ENCODE results near the gene OR51B6. TPM values are rescaled to one million over a fixed set of nuclear protein-coding genes. Genes with fewer than 3 reads are reported as not detected.

OR51B6 gene
- total RNA-seq, 2 donors from 2014 or later, result 0.29 TPM; not detected in 1

- H3K36me3 ChIP-seq (ENCODE audit: control insufficient read depth, insufficient read depth, low read length), result no peaks in the 10 kb centered on the region
- TF ChIP-seq CTCF (conservative IDR thresholded peaks at IDR 0.05), result peak; percentile 92
- H3K4me1 ChIP-seq (ENCODE audit: control insufficient read depth, insufficient read depth, low read length), result peaks cover 7% of the 10 kb centered on the region
- WGBS, 2 experiments (ENCODE audit: insufficient coverage in 1 of 2, insufficient read length in 1 of 2), result 81 to 83% methylated on average over 4 of the region's 4 CpGs
- no peak overlapping the region for H3K27ac ChIP-seq (ENCODE audit: low read depth, low read length)
- H3K36me3 Mint-ChIP-seq (ENCODE audit: low read depth), result peaks cover 2% of the 10 kb centered on the region
- H3K4me3 ChIP-seq (ENCODE audit: low read length), result no peak overlapping the region
- H3K9ac ChIP-seq (ENCODE audit: extremely low read depth, low read length, poor library complexity, severe bottlenecking), result no peak overlapping the region
- peaks cover 17% of the 10 kb centered on the region for H3K9me3 Mint-ChIP-seq
- no peaks in the 10 kb centered on the region for H3K27me3 Mint-ChIP-seq (ENCODE audit: insufficient read depth)
- no peaks in the 10 kb centered on the region for H3K9me3 ChIP-seq (ENCODE audit: control insufficient read depth, low read length)
- peaks cover 30% of the 10 kb centered on the region for H3K4me1 Mint-ChIP-seq
- H3K27me3 ChIP-seq (ENCODE audit: control insufficient read depth, insufficient read depth, low read length, poor library complexity, severe bottlenecking), result no peaks in the 10 kb centered on the region
- no peak overlapping the region for H3K4me3 Mint-ChIP-seq
- peak; percentile 87 for DNase-seq
- H3K27ac Mint-ChIP-seq, result no peak overlapping the region
These were observed 29.5 kb downstream of the OR51B6 start for GRCh38 chr11:5380740-5381342.

- 61 to 83% methylated on average over 1 of the region's 1 CpG for WGBS, 2 experiments (ENCODE audit: insufficient coverage in 1 of 2, insufficient read length in 1 of 2)
- peak; percentile 68 for DNase-seq
- H3K9ac ChIP-seq (ENCODE audit: extremely low read depth, low read length, poor library complexity, severe bottlenecking), result peak within 1 kb of the TSS; percentile 44
These were observed 32.3 kb downstream of the OR51B6 start, which contains the start of gene OR51M1 for GRCh38 chr11:5383576-5383975. Gene OR51M1, plus strand, starts transcription at chr11:5383812. Its CDS starts 5,587 bp downstream, at chr11:5389399.

GRCh38 chr11:5384335-5384734 is 33.0 kb downstream of the OR51B6 start:
- Mint-ChIP-seq H3K27me3 (ENCODE audit: insufficient read depth) (no peaks in the 10 kb centered on the region), H3K4me1 (peaks cover 30% of the 10 kb centered on the region), H3K27ac (peak overlapping the region; percentile 86), H3K4me3 (peak overlapping the region; percentile 33), H3K9me3 (peaks cover 3% of the 10 kb centered on the region), H3K36me3 (ENCODE audit: low read depth) (no peaks in the 10 kb centered on the region)
- DNase-seq, result no peak
- WGBS, 2 experiments (ENCODE audit: insufficient coverage in 1 of 2, insufficient read length in 1 of 2), result 78 to 90% methylated on average over 2 of the region's 2 CpGs
- TF ChIP-seq CTCF (conservative IDR thresholded peaks at IDR 0.05), result peak; percentile 34
- Histone ChIP-seq H3K27me3 (ENCODE audit: control insufficient read depth, insufficient read depth, low read length, poor library complexity, severe bottlenecking) (no peaks in the 10 kb centered on the region), H3K4me1 (ENCODE audit: control insufficient read depth, insufficient read depth, low read length) (peaks cover 7% of the 10 kb centered on the region), H3K27ac (ENCODE audit: low read depth, low read length) (no peak overlapping the region), H3K36me3 (ENCODE audit: control insufficient read depth, insufficient read depth, low read length) (no peaks in the 10 kb centered on the region), H3K4me3 (ENCODE audit: low read length) (no peak overlapping the region), H3K9ac (ENCODE audit: extremely low read depth, low read length, poor library complexity, severe bottlenecking) (peak overlapping the region; percentile 44), H3K9me3 (ENCODE audit: control insufficient read depth, low read length) (no peaks in the 10 kb centered on the region)

More at GRCh38 chr11:5383576-5383975, 32.3 kb downstream of the OR51B6 start, which contains the start of gene OR51M1:
- no peaks in the 10 kb centered on the region for H3K9me3 ChIP-seq (ENCODE audit: control insufficient read depth, low read length)
- Mint-ChIP-seq H3K27ac (peak within 1 kb of the TSS; percentile 86), H3K9me3 (peaks cover 3% of the 10 kb centered on the region), H3K4me1 (peaks cover 30% of the 10 kb centered on the region), H3K27me3 (ENCODE audit: insufficient read depth) (no peaks in the 10 kb centered on the region), H3K36me3 (ENCODE audit: low read depth) (no peaks in the 10 kb centered on the region), H3K4me3 (peak within 1 kb of the TSS; percentile 33)
- H3K27ac ChIP-seq (ENCODE audit: low read depth, low read length), result peak within 1 kb of the TSS; percentile 22
- peaks cover 7% of the 10 kb centered on the region for H3K4me1 ChIP-seq (ENCODE audit: control insufficient read depth, insufficient read depth, low read length)
- peak within 1 kb of the TSS; percentile 43 for H3K4me3 ChIP-seq (ENCODE audit: low read length)
- no peaks in the 10 kb centered on the region for H3K27me3 ChIP-seq (ENCODE audit: control insufficient read depth, insufficient read depth, low read length, poor library complexity, severe bottlenecking)
- H3K36me3 ChIP-seq (ENCODE audit: control insufficient read depth, insufficient read depth, low read length), result no peaks in the 10 kb centered on the region
- TF ChIP-seq CTCF (conservative IDR thresholded peaks at IDR 0.05), result no peak

Data from endodermal cell (in vitro differentiated cells).